HEK293 (cell line): Measurements from ENCODE around the gene GRB10.

Experiments used
- KLF1 ChIP-seq: fragments of 450-650 bp; formaldehyde crosslinking; IDR thresholded peaks from 2 replicates; pipeline ENCODE4 v1.5.1; 2016; ENCODE audit warnings: missing biosample characterization, missing genetic modification characterization
- PATZ1 ChIP-seq: fragments of 450-650 bp; formaldehyde crosslinking; IDR thresholded peaks from 2 replicates; pipeline ENCODE4 v1.5.1; 2016; ENCODE audit warnings: missing biosample characterization, missing genetic modification characterization
- TCF7L2 ChIP-seq: IDR thresholded peaks from 2 replicates; pipeline ENCODE4 v1.6.1; 2011; ENCODE audit warnings: low read depth, mild to moderate bottlenecking, inconsistent platforms, low read length, moderate library complexity, borderline replicate concordance
- ZBTB49 ChIP-seq: fragments of 450-650 bp; formaldehyde crosslinking; IDR thresholded peaks from 2 replicates; pipeline ENCODE4 v1.5.1; 2016; ENCODE audit warnings: missing biosample characterization, missing genetic modification characterization, low read depth
- ZNF274 ChIP-seq, 2 experiments: fragments of 200-500 bp in 1 of 2; fragments of 450-650 bp in 1 of 2; sonication (Bioruptor generic) in 1 of 2; formaldehyde crosslinking in 1 of 2; IDR thresholded peaks; 2 replicates each; pipeline versions ENCODE4 v1.5.1 to v1.6.1; 2014 to 2016; ENCODE audit warnings: borderline replicate concordance in 1 of 2, inconsistent platforms in 1 of 2, low read length in 1 of 2, missing biosample characterization in 1 of 2, missing genetic modification characterization in 1 of 2
- ZNF404 ChIP-seq: fragments of 450-650 bp; formaldehyde crosslinking; IDR thresholded peaks from 2 replicates; pipeline ENCODE4 v1.5.1; 2017; ENCODE audit warnings: missing biosample characterization, missing genetic modification characterization
- ZNF426 ChIP-seq: fragments of 450-650 bp; formaldehyde crosslinking; IDR thresholded peaks from 2 replicates; pipeline ENCODE4 v1.5.1; 2017; ENCODE audit warnings: missing biosample characterization, missing genetic modification characterization, mild to moderate bottlenecking, inconsistent platforms, moderate library complexity
- ZNF580 ChIP-seq: fragments of 450-650 bp; formaldehyde crosslinking; IDR thresholded peaks from 2 replicates; pipeline ENCODE4 v1.5.1; 2016; ENCODE audit warnings: missing biosample characterization, missing genetic modification characterization
- TF ChIP-seq, protein P1 (sequence below): fragments of 450-650 bp; formaldehyde crosslinking; IDR thresholded peaks from 2 replicates; pipeline ENCODE4 v1.5.1; 2016; ENCODE audit warnings: missing biosample characterization, missing genetic modification characterization
- TF ChIP-seq, protein P2 (sequence below): IDR thresholded peaks from 2 replicates; pipeline ENCODE4 v1.6.1; 2011; ENCODE audit warnings: mild to moderate bottlenecking, low read depth, low read length, borderline replicate concordance
- TF ChIP-seq, protein P3 (sequence below): sonication (generic); formaldehyde crosslinking; IDR thresholded peaks from 2 replicates; pipeline ENCODE4 v1.8.1; 2022; ENCODE audit warnings: mild to moderate bottlenecking, moderate library complexity, missing genetic modification reagents

DNA sequence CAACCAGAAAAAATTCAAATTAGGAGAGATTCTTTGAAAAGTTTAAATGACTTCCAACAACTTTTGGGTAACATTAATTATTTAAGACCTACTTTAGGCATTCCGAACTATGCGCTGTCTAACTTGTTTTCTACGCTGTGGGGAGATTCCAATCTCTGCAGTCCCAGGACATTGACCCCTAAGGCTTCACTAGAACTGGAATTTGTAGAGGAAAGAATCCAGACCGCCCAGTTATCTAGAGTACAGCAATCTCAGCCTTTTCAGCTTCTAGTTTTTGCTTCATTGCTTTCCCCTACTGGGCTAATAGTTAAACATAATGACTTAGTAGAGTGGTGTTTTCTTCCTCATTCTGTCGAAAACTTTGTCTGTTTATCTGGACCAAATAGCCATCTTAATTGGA is 202.6 kb downstream of the GRB10 start:
- TF ChIP-seq ZNF274 (IDR thresholded peaks at IDR 0.05; ENCODE audit: low read length) (no peak), ZNF274 (tag by site-specific recombination; IDR thresholded peaks at IDR 0.05; ENCODE audit: borderline replicate concordance) (no peak), ZNF404 (tag by site-specific recombination) (no peak), TCF7L2 (no peak), KLF1 (tag by site-specific recombination) (no peak), ZBTB49 (no peak), ZNF580 (tag by site-specific recombination) (no peak), PATZ1 (tag by site-specific recombination) (no peak), ZNF426 (tag by site-specific recombination) (no peak)
- TF ChIP-seq, protein P1, sequence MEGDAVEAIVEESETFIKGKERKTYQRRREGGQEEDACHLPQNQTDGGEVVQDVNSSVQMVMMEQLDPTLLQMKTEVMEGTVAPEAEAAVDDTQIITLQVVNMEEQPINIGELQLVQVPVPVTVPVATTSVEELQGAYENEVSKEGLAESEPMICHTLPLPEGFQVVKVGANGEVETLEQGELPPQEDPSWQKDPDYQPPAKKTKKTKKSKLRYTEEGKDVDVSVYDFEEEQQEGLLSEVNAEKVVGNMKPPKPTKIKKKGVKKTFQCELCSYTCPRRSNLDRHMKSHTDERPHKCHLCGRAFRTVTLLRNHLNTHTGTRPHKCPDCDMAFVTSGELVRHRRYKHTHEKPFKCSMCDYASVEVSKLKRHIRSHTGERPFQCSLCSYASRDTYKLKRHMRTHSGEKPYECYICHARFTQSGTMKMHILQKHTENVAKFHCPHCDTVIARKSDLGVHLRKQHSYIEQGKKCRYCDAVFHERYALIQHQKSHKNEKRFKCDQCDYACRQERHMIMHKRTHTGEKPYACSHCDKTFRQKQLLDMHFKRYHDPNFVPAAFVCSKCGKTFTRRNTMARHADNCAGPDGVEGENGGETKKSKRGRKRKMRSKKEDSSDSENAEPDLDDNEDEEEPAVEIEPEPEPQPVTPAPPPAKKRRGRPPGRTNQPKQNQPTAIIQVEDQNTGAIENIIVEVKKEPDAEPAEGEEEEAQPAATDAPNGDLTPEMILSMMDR (tag by site-specific recombination), result no peak
- TF ChIP-seq, protein P2, sequence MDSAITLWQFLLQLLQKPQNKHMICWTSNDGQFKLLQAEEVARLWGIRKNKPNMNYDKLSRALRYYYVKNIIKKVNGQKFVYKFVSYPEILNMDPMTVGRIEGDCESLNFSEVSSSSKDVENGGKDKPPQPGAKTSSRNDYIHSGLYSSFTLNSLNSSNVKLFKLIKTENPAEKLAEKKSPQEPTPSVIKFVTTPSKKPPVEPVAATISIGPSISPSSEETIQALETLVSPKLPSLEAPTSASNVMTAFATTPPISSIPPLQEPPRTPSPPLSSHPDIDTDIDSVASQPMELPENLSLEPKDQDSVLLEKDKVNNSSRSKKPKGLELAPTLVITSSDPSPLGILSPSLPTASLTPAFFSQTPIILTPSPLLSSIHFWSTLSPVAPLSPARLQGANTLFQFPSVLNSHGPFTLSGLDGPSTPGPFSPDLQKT, result no peak
- TF ChIP-seq, protein P3, sequence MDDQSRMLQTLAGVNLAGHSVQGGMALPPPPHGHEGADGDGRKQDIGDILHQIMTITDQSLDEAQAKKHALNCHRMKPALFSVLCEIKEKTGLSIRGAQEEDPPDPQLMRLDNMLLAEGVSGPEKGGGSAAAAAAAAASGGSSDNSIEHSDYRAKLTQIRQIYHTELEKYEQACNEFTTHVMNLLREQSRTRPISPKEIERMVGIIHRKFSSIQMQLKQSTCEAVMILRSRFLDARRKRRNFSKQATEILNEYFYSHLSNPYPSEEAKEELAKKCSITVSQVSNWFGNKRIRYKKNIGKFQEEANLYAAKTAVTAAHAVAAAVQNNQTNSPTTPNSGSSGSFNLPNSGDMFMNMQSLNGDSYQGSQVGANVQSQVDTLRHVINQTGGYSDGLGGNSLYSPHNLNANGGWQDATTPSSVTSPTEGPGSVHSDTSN (CRISPR knock-in tag), result no peak
